Keratinocyte (primary cell): ENCODE measurements around the gene ACTG1.

Experiments used
- EZH2 ChIP-seq: IDR thresholded peaks from one replicate; pipeline ENCODE4 v1.6.1; 2012; ENCODE audit warnings: inconsistent platforms, mild to moderate bottlenecking, low read length, moderate library complexity
- TF ChIP-seq, protein P1 (sequence below), 3 experiments: IDR thresholded peaks in 1 of 3; conservative IDR thresholded peaks in 1 of 3; optimal IDR thresholded peaks in 1 of 3; 2 replicates in 2 of 3; 3 replicates in 1 of 3; pipeline versions ENCODE3 to v1.5.1; 2011; ENCODE audit warnings: low read length in 3 of 3, mild to moderate bottlenecking in 3 of 3, moderate library complexity in 2 of 3, control low read depth in 1 of 3, inconsistent platforms in 1 of 3; ENCODE audit not compliant: insufficient read depth in 2 of 3; ENCODE audit errors: extremely low read depth in 1 of 3

- TF ChIP-seq, protein P1, sequence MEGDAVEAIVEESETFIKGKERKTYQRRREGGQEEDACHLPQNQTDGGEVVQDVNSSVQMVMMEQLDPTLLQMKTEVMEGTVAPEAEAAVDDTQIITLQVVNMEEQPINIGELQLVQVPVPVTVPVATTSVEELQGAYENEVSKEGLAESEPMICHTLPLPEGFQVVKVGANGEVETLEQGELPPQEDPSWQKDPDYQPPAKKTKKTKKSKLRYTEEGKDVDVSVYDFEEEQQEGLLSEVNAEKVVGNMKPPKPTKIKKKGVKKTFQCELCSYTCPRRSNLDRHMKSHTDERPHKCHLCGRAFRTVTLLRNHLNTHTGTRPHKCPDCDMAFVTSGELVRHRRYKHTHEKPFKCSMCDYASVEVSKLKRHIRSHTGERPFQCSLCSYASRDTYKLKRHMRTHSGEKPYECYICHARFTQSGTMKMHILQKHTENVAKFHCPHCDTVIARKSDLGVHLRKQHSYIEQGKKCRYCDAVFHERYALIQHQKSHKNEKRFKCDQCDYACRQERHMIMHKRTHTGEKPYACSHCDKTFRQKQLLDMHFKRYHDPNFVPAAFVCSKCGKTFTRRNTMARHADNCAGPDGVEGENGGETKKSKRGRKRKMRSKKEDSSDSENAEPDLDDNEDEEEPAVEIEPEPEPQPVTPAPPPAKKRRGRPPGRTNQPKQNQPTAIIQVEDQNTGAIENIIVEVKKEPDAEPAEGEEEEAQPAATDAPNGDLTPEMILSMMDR (optimal IDR thresholded peaks at IDR 0.05 in 1 of 3, IDR thresholded peaks at IDR 0.05 in 1 of 3, conservative IDR thresholded peaks at IDR 0.05 in 1 of 3; ENCODE audit: extremely low read depth in 1 of 3, insufficient read depth in 2 of 3, low read length in 3 of 3), result no peak
- TF ChIP-seq EZH2, result no peak
Observed at GRCh38 chr17:81481073-81481799, 31.4 kb downstream of the ACTG1 start.
